Urinary bladder (tissue), 4 donors: ENCODE measurements around the gene DCST2. TPM values are rescaled to one million over a fixed set of nuclear protein-coding genes. Genes with fewer than 3 reads are reported as not detected.

Source experiments
- DNase-seq: peaks from one replicate; pipeline ENCODE4 v3.0.0-alpha.2; 2015; ENCODE audit errors: extremely low spot score
- H3K27ac ChIP-seq: one replicate; pipeline ENCODE4 v1.5.1; 2013; ENCODE audit warnings: low read depth, mild to moderate bottlenecking, moderate library complexity
- H3K36me3 ChIP-seq: one replicate; pipeline ENCODE4 v1.6.1; 2013; ENCODE audit warnings: mild to moderate bottlenecking, moderate library complexity; ENCODE audit not compliant: insufficient read depth
- H3K4me1 ChIP-seq: one replicate; pipeline ENCODE4 v1.6.1; 2013; ENCODE audit warnings: mild to moderate bottlenecking, moderate library complexity; ENCODE audit not compliant: insufficient read depth
- H3K4me3 ChIP-seq: one replicate; pipeline ENCODE4 v1.5.1; 2013; ENCODE audit warnings: low read depth, low read length
- WGBS: extraction: QIAGEN DNeasy Blood & Tissue Kit; methylation state at CpG from one replicate; pipeline ENCODE4 v1.1.7; 2013; 5-methylcytosine and 5-hydroxymethylcytosine counted together
- polyA plus RNA-seq: library from polyadenylated mRNA; stranded (reverse); fragments of 200-250 nt; gene quantifications from one replicate; pipeline ENCODE4 v1.2.3, GENCODE V29; 2013
- total RNA-seq: library from RNA; depleted of rRNA; stranded (reverse); fragments of >200 nt; gene quantifications from one replicate; pipeline ENCODE4 v1.2.3, GENCODE V29; 2014
- donor health status: healthy with polysubstance abuse.
- donor health status: healthy.

DCST2 gene
- total and polyA plus RNA-seq, 2 donors: 0.53 to 1.2 TPM

DNA sequence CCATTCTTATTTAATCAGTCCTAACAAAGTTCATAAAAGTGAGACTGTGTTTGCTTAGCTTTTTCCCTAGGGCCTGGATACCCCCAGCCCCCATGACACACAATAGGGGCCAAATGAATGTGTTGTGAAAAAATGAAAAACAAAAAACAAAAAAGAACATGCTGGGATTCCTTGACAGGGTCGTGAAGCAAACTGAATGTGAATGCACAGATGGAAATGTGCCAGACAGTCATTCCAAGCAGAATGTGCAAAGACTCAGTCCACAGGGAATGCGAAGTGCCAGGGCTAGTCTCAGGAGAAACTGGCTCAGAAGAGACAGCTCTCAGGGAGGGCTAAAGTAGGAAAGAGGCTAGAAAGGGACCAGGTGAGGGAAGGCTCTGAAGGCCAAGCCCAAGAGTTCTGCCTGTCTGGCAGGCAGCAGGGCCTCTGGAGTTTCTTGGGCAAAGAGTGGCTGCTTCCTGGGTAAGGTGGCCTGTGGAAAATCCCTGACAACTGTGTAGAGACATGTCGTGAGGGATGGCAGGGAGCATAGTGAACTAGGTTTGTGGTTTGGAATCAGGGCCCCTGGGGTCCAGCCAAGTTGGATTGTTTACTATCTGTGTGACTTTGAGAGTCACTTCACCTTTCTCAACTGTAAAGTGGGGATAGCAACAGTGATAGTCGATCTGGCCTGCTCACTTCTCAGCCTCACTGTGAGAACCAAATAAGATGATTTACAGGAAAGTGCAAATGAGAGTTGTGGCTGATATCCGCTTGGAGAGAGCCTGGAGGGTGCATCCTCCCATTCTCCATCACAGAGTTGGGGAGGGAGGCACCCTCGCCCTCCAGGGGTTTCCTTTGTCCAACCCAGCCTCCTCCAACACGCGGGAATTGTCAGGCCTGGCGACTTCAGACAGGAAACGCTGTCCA, 16.3 kb upstream of the DCST2 start:
- H3K4me1 ChIP-seq: no peaks in the 10 kb centered on the region
- peak overlapping the region; percentile 76 for H3K4me3 ChIP-seq
- no peak for DNase-seq
- no peaks in the 10 kb centered on the region for H3K36me3 ChIP-seq
- 20% methylated on average over 10 of the region's 10 CpGs for WGBS
- peak overlapping the region; percentile 79 for H3K27ac ChIP-seq

DNA sequence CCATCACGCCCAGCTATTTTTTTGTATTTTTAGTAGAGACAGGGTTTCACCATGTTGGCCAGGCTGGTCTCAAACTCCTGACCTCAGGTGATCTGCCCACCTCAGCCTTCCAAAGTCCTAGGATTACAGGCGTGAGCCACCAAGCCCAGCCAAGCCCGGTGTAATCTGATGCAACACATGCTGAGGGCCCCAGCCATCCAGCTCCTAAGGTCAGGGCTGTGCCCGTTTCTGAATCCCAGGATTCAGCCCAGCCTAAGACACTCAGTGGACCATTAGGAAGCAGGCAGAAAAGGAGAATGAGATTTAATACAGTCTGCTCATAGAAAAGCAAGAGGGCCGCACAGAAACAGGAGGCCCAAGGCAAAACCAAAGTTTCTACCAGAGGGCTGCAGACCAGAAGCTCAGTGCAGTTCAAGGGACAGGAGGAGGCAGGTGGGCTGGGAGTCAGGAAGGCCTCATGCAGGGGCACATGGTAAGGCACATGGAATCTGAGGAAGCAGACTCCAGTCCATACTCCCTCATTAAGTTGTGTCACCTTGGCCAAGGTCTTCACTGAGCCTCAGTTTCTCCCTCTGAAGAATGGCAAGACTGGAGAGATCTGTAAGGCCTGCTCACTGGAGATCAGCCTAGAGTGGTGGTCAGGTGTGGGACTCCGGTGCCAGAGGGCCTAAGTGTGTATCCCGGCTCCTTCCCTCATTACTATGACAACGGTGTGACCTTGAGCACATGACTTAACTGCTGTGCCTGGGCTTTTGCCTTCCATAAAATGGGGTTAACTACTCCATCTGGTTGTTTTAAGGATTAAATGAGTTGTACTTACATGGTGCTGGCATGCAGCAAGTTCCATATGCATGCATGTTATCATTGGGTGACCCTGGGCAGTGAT, 15.1 kb upstream of the DCST2 start:
- no peaks in the 10 kb centered on the region for H3K4me1 ChIP-seq

DNA sequence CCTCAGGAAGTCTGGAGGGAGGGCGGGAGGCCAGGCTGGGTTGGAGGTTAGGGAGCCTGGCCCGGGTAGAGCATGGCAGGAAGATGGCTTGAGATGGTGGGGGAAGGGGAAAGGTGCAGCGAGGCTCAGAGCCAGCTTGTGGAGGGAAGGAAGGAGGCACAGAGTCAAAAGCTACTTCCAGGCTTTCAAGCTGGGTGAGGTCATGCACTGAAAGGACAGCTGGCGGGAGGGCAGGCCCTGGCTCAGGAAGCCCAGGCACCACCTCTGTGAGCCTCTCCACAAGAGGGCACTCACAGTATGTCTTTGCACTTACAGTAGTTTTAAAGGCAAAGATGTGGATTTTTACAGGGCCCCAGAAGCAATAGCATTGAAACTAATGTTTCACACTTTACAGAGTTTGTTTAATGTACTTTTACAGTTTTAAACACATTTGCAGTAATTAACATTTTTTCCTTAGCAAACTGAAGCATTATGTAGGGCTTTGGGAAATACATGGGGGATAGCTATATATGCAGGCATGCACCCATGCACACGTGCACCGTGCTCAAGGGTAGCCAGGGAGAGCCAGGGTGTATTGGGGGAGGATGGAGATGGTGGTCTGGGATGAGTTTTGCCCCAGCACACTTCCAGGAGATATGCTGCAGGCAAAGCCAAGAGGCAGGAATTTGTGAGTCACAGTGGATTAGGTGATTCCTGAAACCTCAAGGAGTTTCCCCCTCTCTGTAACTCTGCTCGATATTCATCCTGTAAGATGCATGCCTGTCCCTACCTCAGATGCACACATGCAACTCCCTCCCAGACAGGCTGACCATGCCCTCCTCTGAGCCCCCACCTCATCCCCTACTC, 11.5 kb upstream of the DCST2 start:
- H3K36me3 ChIP-seq: no peaks in the 10 kb centered on the region
- DNase-seq: no peak
- H3K4me1 ChIP-seq: no peaks in the 10 kb centered on the region
- 54% methylated on average over 7 of the region's 7 CpGs for WGBS
- no peak overlapping the region for H3K4me3 ChIP-seq
- no peak overlapping the region for H3K27ac ChIP-seq

More for the DNA sequence above, 15.1 kb upstream of the DCST2 start:
- DNase-seq: no peak
- H3K4me3 ChIP-seq: no peak overlapping the region
- 86% methylated on average over 8 of the region's 8 CpGs for WGBS
- H3K27ac ChIP-seq: no peak overlapping the region
- H3K36me3 ChIP-seq: no peaks in the 10 kb centered on the region

DNA sequence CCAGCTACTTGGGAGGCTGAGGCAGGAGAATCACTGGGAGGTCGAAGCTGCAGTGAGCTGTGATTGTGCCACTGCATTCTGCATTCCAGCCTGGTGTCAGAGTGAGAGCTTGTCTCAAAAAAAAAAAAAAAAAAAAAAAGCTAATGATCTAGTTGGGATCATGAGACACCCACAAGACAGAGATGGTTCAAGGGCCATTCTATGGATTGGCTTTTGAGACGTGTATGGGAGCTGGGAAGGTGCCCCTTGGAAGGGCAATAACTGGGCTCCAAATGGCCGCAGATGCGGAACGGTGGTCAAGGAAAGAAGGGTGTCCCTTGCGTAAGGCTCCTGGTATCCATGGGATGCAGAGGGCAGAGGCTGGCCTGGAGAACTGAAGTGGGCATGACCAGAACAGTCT, 10.8 kb upstream of the DCST2 start:
- 89% methylated on average over 6 of the region's 6 CpGs for WGBS
- no peak for DNase-seq
- Histone ChIP-seq H3K4me3 (no peak overlapping the region), H3K36me3 (no peaks in the 10 kb centered on the region), H3K4me1 (no peaks in the 10 kb centered on the region), H3K27ac (no peak overlapping the region)

DNA sequence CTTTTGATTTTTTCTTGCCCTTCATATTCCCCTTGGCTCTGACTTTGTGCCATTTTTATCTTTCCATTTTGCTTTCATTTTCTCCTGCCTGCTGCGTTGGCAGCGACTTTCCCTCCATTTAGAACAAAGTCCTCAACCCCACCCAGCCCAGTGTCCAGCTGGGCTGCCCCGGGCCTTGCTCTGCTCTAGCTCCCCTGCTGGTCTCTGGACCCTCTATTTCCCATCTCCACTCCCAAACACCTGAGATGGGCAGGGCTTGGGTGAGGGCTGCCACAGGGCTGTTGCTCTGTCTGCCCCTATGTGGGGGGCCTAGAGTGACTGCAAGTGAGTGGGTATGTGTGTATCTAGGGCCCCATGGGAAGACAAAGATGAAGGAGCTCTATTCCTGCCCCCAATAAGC, 10.2 kb upstream of the DCST2 start:
- DNase-seq: no peak
- no peaks in the 10 kb centered on the region for H3K36me3 ChIP-seq
- 79% methylated on average over 3 of the region's 3 CpGs for WGBS
- H3K27ac ChIP-seq: no peak overlapping the region
- H3K4me3 ChIP-seq: no peak overlapping the region
- H3K4me1 ChIP-seq: no peaks in the 10 kb centered on the region

DNA sequence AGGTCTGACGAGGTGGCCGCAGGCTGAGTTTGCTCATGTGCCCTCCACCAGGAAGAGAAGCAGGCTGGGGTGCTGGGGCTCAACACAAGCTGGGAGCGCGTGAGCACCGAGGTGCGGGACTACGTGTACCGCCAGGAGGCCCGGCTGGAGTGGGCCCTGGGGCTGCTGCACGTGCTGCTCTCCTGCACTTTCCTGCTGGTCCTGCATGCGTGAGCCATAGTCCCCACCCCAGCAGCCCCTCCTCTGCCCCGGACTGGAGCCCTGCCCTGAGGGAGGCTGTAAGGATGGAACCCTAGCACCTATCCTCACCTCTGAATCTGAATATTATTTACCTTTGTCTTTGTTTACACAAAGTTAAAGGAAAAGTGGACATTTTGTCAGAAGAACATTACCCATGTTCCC, 9.7 kb upstream of the DCST2 start:
- Histone ChIP-seq H3K4me1 (no peaks in the 10 kb centered on the region), H3K27ac (no peak overlapping the region), H3K4me3 (no peak overlapping the region), H3K36me3 (no peaks in the 10 kb centered on the region)
- DNase-seq: no peak
- WGBS: 71% methylated on average over 12 of the region's 12 CpGs

DNA sequence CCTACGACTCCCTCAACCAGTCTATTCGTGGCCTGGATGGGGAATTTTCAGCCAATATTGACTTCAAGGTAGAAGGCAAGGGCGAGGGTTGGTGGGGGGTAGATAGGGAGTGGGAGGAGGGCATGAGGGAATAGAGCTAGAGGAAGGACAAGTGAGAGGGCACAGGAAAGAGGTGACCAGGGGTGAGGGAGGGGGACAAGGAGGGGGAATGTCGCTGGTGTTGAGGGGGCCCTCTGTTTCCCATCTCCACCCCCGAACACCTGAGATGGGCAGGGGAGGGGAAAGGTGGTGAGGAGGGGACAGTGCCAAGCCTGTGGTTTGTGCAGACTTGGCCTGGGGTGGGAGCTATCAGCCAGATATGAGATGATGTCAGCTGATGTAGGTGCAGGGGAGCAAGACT, 9.2 kb upstream of the DCST2 start:
- 80% methylated on average over 5 of the region's 5 CpGs for WGBS
- H3K4me1 ChIP-seq: no peaks in the 10 kb centered on the region
- no peak overlapping the region for H3K4me3 ChIP-seq
- no peaks in the 10 kb centered on the region for H3K36me3 ChIP-seq
- no peak for DNase-seq
- H3K27ac ChIP-seq: no peak overlapping the region

DNA sequence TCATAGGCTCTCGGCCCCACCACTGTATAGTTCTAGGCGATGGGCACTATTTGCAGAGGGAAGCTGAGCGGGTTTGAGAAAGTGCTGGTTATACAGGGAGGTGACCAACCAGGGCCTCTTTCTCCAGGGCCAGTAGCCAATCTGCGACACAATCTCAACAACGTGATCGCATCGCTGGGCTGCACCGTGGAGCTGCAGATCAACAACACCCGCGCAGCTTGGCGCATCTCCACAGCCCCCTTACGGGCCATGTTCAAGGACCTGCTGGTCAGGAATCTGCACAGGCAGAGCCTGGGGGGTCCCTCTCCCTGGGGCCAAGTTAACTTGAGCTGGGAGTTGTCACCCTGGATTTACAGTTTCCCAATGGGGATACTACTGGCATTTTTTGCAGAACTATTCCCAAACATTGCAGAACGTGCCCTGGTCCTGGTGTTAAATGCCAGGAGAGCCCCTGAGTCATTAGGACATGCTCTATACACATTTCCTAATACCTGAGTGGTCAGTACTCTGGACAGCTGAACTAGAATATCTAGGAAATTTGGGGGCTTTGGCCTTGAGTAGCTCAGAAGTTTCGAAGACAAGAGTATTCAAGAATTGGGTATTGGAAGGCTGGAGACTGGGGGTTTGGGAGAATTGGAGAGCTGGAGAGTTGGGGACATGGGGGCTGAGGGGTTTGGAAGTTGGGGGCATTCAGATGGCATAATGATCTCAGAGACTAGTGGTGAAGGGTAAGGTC, 6.9 kb upstream of the DCST2 start:
- H3K4me1 ChIP-seq: no peaks in the 10 kb centered on the region
- H3K27ac ChIP-seq: no peak overlapping the region
- H3K4me3 ChIP-seq: no peak overlapping the region
- WGBS: 88% methylated on average over 14 of the region's 14 CpGs
- DNase-seq: no peak
- H3K36me3 ChIP-seq: no peaks in the 10 kb centered on the region

DNA sequence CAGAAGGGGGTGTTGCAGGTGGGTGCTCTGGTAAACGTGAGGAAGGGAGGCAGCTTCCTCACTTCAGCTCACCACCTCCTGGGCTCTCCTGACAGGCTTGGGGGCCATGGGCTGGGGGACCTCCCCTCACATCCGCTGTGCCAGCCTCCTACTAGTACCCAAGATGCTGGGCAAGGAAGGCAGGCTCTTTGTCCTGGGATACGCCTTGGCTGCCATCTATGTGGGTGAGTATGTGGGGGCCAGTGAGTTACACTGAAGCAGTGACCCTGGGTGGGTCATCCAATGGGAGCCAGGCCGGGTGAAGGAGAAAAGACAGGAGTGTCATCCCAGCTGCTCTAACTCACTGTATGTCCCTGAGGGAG, 5.7 kb upstream of the DCST2 start:
- no peak for DNase-seq
- no peak overlapping the region for H3K27ac ChIP-seq
- H3K4me3 ChIP-seq: no peak overlapping the region
- H3K4me1 ChIP-seq: no peaks in the 10 kb centered on the region
- WGBS: 71% methylated on average over 4 of the region's 4 CpGs
- no peaks in the 10 kb centered on the region for H3K36me3 ChIP-seq

DNA sequence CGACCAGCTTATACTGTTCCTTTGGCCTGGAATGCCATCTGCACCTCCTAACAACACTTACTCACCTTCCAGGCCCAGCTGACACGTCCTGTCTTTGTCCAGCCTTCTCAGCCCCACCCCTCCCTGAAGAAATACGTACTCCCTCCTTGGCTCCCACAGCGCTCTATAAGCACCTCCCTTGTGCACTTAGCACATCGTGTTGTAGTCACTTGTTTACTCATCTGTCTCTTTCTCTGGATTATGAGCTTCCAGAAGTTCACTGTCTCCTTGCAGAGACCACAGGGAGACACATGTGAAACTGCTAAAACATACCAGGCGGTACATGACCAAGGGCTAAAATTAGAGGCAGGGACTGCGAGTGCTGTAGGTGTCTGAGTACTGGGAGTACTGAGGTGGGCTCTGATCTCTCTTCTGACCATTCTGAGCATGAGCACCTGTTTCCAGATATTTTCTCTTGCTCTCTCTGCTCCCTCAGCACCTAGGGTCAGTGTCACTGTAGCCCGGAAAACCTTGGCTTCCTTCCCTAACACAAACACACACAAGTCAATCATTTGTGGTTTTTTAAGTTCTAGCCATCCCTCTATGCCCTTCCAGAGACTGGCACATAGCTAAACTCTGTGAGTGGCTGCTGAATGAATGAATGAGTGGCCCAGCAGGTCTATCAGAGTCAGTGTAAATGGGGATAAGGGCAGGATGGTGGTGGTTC, 5.2 kb upstream of the DCST2 start:
- 30% methylated on average over 8 of the region's 8 CpGs for WGBS
- DNase-seq: no peak
- no peaks in the 10 kb centered on the region for H3K4me1 ChIP-seq
- H3K27ac ChIP-seq: no peak overlapping the region
- no peak overlapping the region for H3K4me3 ChIP-seq
- no peaks in the 10 kb centered on the region for H3K36me3 ChIP-seq

DNA sequence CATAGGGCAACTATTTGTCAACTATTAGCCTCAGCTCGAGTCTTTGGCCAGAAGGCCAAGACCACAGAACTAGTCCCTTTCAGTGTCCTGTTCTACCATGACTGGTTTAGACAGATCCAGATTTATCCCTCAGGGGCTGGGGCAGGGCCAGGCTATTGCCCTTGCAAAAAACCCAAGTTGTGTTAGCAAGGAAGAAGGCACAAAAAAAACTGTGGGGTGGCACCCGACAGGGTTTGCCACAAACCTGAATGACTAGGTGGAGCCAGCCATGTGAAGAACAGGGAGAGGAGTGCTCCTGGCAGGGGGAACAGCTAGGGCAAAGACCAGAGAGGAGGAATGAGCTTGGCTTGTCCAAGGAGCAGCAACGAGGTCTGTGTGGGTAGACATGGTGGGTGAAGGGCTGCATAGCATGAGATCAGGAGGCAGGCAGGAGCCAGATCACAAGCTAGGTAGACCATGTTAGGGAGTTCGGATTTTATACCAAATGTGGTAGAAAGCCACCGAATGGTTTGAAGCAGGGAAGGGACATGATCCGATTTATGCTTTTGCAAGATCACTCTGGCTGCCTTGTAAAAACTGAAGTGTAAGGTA, 4.4 kb upstream of the DCST2 start:
- DNase-seq: no peak
- Histone ChIP-seq H3K36me3 (no peaks in the 10 kb centered on the region), H3K4me1 (no peaks in the 10 kb centered on the region), H3K27ac (no peak overlapping the region), H3K4me3 (no peak overlapping the region)
- WGBS: 86% methylated on average over 6 of the region's 6 CpGs

DNA sequence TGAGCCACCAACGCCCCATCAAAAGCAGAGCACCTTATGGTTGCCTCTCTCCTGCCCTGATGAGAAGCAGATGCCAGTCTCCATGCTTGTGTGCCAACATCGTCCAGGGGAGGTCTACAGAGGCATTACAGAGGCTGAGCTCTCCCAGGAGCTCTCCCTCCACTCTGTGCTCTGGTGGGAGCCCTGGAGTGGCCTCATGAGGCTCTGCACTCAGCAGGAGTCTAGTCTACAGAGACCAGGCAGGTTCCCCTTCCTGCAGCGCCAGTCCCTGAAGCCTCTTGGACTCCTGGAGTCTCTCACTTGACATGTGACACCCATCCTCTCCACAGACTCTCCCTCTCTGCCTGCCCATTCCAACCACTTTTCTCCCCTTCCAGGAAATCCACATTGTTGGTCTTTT, 3.5 kb upstream of the DCST2 start:
- Histone ChIP-seq H3K4me1 (no peaks in the 10 kb centered on the region), H3K27ac (no peak overlapping the region), H3K36me3 (no peaks in the 10 kb centered on the region), H3K4me3 (no peak overlapping the region)
- DNase-seq: no peak
- WGBS: 90% methylated on average over 3 of the region's 3 CpGs
